Measurements from ENCODE around the gene KCNH4. TPM values are rescaled to one million over a fixed set of nuclear protein-coding genes. Genes with fewer than 3 reads are reported as not detected.

Gene KCNH4
- total RNA-seq, 4 donors from 2014 or later = 0.30 TPM; not detected in 3

Other genes starting within 250 kb of the KCNH4 start
- gene CNP, start 214.3 kb downstream of the KCNH4 start, total RNA-seq = 100 to 1,000 TPM; 174 to 345 (median 256) TPM
- 10 to 100 TPM; 56.6 to 90.2 (median 71.8) TPM for gene DNAJC7, start 163.7 kb downstream of the KCNH4 start, total RNA-seq
- 10 to 100 TPM; 17.7 to 39.9 (median 23.8) TPM for gene NKIRAS2, start 161.1 kb downstream of the KCNH4 start, total RNA-seq
- 1 to 10 TPM; 1.2 to 2.9 (median 2.1) TPM for gene C17orf113, start 130.5 kb downstream of the KCNH4 start, total RNA-seq
- gene ZNF385C, start 82.7 kb downstream of the KCNH4 start, total RNA-seq = 1 to 10 TPM in 1 of 4 donors, under 1 TPM in 1, not detected in 2; 0.20 to 1.5 TPM
- gene DHX58, start 68.4 kb downstream of the KCNH4 start, total RNA-seq = 10 to 100 TPM; 15.9 to 29.4 (median 21.7) TPM
- 100 to 1,000 TPM in 2 of 4 donors, 10 to 100 TPM in 2; 92.2 to 143 (median 105) TPM for gene KAT2A, start 59.8 kb downstream of the KCNH4 start, total RNA-seq
- gene HSPB9, start 58.3 kb downstream of the KCNH4 start, total RNA-seq = under 1 TPM in 1 of 4 donors, not detected in 3; 0.22 TPM
- 100 to 1,000 TPM in 3 of 4 donors, 10 to 100 TPM in 1; 94.8 to 137 (median 117) TPM for gene RAB5C, start 26.2 kb downstream of the KCNH4 start, total RNA-seq
- gene HCRT, start 4.3 kb upstream of the KCNH4 start, total RNA-seq = not detected
- gene GHDC, start 13.4 kb upstream of the KCNH4 start, total RNA-seq = 10 to 100 TPM; 36.4 to 77.9 (median 40.7) TPM
- gene STAT5B, start 95.2 kb upstream of the KCNH4 start, total RNA-seq = 100 to 1,000 TPM in 3 of 4 donors, 10 to 100 TPM in 1; 96.8 to 117 (median 104) TPM
- 100 to 1,000 TPM in 3 of 4 donors, 10 to 100 TPM in 1; 95.2 to 150 (median 127) TPM for gene STAT5A, start 107.4 kb upstream of the KCNH4 start, total RNA-seq
- 100 to 1,000 TPM; 133 to 322 (median 188) TPM for gene STAT3, start 207.3 kb upstream of the KCNH4 start, total RNA-seq
- 100 to 1,000 TPM; 441 to 784 (median 706) TPM for gene CAVIN1, start 242.1 kb upstream of the KCNH4 start, total RNA-seq

Measured in tibial nerve (tissue), 4 donors.